ENCODE measurements around the gene PCNX2.

DNA sequence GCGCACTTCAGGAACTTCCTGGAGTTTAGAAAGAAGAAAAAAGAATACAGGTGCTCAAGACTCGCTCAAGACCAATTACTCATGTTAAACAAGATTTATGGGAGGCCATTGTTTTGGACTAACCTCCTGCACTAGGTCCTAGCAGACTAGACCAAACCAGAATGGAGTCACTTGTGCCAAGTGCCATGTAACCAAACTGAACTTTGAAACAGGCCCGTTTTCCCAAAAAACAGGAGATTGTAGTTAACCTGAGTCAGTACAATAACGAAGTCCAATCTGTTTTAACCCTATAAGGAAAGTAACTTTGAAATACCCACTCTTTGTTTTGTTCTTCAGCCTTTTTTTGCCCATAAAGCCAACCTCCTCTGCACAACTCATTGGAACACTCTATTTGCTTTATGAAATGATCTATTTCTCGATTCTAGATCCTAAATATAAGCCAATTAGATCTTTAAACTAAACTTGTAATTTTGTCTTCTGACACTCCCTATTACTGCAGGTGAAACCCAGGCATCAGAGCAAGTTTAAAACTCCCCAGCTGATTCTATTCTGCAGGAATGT, 345.8 kb downstream of the PCNX2 start:
- TF ChIP-seq JUND (CRISPR knock-in tag; IDR thresholded peaks at IDR 0.05): no peak
- TF ChIP-seq, protein P1, sequence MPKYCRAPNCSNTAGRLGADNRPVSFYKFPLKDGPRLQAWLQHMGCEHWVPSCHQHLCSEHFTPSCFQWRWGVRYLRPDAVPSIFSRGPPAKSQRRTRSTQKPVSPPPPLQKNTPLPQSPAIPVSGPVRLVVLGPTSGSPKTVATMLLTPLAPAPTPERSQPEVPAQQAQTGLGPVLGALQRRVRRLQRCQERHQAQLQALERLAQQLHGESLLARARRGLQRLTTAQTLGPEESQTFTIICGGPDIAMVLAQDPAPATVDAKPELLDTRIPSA (CRISPR knock-in tag; IDR thresholded peaks at IDR 0.05; ENCODE audit: borderline replicate concordance): no peak
- no peak for TF ChIP-seq POLR2AphosphoS5 (IDR thresholded peaks at IDR 0.05; ENCODE audit: low read depth, low read length)
- TF ChIP-seq, protein P2, sequence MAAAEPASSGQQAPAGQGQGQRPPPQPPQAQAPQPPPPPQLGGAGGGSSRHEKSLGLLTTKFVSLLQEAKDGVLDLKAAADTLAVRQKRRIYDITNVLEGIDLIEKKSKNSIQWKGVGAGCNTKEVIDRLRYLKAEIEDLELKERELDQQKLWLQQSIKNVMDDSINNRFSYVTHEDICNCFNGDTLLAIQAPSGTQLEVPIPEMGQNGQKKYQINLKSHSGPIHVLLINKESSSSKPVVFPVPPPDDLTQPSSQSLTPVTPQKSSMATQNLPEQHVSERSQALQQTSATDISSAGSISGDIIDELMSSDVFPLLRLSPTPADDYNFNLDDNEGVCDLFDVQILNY (CRISPR knock-in tag; conservative IDR thresholded peaks at IDR 0.05): no peak
